ENCODE data around the gene WDR4.
"Not testable (repeated sequence)": the region's sequence is repeated elsewhere in the genome, so short reads cannot be mapped to it uniquely, and the experiment has no call there.

WDR4 gene

DNA sequence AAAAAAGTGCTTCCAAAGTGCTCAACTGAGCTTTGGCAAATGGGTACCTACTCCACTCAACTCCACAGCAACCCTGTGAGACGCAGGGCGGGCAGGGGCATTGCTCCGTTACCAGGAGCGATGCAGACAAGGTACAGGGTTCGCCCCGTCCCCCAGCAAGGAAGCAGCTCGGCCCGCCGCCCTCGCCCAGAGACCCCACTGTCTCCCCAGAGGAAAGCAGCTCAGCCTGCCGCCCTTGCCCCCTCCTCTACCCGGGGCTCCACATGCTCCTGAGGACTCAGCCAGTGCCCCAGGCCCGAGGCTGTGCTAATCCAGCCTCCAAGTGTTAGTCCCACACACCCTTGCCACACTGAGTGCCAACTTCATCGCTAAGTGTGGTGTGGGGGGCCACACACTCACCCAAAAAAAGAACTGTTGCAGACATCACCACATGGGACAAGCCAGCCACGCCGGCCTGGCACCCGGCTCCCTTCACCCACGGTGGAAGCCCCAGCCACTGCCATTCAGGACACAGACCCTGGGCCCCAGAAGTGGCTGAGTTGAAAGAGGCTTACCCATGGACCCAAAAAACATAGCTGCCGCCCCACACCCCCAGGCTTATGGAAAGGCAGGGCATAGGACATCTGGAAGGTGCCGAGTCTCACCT, 26.3 kb downstream of the WDR4 start:
- no peak for DNase-seq

DNA sequence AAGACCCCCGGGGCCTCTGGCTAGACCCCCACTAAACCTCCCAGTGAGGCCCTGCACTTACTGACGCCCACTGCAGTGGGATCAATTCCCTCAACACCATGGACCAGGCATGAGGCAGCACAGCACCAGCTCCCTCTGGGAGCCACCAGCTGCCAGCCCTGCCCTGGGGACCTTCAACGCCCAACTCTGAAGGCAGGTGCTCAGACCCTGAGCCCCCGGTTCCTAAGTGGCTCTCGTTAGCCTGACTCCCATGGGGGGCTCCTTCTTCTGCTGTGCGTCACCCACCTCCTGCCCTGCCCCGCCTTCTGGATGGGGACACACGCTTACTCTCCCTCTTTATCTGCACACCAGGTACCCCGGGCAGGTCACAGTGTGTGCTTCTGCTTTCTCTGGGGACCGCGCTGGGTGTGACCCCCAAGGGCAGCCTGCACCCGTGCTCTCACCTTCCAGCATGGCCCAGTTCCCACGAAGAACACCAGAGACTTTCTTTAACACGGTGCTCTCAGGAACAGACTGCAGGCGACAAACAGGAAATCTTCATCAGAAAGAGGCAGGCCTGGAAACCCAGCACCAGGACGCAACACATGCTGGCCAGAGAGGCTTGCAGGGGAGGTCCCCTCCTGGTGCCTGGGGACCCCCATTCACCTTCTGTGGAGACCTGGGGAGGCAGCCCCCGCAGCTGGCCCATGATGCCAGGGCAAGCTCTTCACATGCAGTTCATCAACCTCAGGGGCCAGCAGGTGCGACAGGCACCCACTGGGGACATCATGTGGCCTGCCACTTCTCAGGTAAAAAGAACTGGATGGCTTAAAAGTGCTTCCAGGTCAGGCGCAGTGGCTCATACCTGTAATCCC, 27.3 kb downstream of the WDR4 start:
- DNase-seq = no peak

DNA sequence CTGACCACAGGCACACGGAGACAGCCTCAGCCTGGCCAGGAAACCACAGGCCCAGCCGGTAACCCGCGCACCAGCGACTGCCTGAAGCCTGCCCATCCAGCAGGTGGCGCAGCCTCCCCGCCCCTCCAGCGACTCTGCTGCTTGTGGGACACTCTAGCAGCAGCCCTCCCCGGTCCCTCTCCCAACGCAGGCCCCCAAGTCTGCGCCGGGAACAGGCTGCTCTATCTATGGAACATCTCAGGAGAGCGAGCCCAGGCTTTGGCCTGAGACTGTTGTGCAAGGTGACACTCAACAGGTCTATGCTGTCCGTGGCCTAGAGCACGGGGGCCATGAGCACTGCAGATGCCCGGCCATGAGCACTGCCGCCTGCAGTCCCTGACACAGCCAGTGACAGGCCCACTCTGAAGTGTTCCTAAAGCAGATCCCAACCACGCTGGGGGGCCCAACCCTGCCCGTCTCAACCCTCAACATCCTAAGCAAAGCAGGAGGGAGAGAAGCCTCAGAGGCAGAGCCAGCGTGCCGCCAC, 28.4 kb downstream of the WDR4 start:
- DNase-seq = no peak

DNA sequence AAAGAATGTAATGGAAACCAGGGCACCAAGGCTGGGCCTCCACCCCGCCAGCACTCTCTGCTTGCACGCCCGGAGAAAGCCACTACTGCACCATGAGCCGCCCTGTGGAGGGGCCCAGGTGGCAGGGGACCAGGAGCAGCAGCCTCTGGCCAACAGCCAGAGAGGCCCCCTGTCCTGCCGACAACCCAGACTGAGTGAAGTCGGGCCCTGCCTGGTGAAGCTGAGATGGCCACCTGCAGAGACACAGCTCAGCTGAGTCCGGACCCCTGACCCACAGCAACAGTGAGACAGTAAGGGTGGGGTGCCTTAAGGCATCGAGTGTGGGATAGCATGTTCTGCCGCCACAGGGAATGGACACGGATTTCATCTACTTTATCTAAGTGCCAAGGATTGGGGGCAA, 28.9 kb downstream of the WDR4 start:
- no peak for DNase-seq

DNA sequence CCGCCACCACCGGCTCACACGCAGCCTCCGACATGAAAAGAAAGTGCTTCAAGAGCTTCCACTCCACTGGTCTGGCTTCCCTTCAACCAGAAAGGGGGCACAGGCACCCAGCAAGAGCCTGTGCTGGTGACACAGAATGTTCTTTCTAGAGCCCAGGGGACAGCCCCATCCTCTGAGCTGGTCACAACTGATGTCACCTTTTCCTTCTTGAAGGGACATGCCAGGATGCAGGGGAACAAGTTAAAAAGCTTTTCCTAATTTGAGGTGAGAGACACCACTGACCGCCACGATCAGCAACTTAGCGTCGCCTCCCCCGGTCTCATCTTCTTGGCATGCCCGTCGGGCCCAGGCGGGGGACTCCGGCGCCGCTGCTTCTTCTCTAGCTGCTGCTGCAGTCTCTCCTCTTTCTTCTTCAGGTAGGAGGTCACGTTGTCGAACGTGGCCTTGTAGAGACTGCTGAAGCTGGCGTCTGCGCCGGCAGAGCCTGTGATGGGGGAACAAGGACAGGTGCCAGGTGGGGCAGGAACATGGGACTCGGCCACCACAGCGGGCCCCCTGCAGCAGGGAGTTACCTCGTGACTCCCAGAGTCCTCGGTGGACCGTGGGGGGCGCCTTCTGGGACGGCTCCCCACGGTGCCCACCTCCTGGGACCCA, 29.5 kb downstream of the WDR4 start:
- no peak for DNase-seq

DNA sequence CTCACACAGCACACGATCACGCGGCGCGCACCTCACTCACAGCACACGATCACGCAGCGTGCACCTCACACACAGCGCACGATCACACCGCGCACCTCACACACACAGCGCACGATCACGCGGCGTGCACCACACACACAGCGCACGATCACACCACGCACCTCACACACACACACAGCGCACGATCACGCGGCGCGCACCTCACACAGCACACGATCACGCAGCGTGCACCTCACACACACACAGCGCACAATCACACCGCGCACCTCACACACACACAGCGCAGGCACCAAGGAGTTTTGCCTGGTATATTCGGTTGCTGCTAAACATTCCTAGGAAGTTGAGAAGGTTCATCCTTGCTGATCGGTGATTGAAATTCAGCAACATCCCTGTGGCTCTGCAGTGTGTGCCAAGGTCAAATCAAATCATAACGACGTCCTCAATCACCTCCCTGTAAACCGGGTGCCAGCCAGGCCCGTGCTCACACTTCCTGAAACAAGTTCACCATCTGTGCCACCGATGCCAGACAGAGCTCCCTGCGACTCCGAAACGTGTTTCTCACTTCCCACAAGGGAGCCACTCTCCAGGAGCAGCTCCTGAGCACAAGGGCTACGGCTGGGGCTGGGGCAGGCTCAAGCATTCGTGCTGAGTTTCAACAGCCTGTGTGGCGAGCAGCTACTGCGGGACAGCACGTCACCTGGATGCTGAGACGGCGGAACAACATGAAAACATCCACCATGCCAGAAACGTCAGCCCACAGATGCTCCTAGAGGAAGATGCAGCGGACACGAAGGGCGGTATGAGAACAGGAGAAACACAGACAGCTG, 30.2 kb downstream of the WDR4 start:
- DNase-seq = no peak

DNA sequence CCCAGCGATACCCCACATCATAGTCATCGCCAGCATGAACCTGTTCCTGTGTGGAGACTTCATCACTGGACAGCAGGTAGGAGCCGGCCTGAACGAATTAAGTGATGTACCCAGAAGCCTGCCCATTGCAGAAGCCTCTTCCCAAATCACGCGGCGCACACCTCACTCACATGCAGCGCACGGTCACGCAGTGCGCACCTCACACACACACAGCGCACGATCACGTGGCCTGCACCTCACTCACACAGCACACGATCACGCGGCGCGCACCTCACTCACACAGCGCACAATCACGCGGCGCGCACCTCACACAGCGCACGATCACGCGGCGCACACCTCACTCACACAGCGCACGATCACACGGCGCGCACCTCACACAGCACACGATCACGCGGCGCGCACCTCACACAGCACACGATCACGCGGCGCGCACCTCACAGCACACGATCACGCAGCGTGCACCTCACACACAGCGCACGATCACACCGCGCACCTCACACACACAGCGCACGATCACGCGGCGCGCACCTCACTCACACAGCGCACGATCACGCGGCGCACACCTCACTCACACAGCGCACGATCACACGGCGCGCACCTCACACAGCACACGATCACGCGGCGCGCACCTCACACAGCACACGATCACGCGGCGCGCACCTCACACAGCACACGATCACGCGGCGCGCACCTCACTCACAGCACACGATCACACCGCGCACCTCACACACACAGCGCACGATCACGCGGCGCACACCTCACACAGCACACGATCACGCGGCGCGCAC, 31.0 kb downstream of the WDR4 start:
- DNase-seq = not testable (repeated sequence)

DNA sequence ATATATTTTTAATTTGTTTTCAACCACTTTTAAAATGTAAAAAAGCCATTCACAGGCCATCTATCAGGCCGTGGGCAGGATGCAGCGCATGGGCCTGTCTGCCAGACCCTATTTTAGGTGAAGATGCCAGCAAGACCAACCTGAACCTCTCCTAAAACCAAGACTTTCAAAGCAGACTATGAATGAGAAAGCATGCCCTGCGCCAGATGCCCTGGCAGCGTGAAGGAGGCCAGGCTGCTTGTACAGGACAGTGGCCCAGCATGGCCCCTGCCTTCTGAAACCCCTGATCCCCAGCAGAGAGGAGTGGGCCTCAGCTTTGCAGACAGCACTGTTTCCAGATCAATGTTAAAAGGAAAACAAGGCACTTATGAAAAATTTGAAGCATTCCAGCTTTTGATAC, 31.6 kb downstream of the WDR4 start:
- DNase-seq = no peak

DNA sequence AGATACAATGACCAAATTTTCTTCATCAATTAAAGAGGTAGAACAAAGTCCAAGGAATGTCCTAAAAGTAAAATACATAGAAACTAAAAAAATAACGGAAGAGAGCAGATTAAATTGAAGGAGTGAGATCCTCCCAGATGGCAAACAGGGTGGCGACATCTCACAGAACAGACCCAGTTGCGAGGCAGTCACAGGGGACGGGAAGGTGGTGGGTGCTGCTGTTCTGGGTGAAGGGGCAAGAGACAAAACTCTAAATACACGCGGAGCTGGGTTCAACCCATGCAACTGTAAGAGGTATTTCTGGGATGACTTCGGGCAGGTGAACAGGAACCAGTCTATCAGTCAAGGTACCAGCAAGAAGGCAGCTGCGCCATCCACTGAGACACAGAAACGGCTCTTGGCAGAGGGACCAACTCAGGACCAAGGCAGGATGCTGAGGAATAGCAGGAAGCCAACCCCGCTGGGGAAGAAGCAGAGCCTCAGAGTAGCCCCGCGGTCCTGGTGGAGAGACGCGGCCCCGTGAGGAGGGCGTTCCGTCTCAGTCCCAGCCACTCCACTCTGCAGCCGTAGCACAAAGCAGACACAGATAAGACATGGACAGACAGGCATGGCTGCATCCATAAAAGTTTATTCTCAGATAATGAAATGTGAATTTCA, 32.2 kb downstream of the WDR4 start:
- DNase-seq = no peak

DNA sequence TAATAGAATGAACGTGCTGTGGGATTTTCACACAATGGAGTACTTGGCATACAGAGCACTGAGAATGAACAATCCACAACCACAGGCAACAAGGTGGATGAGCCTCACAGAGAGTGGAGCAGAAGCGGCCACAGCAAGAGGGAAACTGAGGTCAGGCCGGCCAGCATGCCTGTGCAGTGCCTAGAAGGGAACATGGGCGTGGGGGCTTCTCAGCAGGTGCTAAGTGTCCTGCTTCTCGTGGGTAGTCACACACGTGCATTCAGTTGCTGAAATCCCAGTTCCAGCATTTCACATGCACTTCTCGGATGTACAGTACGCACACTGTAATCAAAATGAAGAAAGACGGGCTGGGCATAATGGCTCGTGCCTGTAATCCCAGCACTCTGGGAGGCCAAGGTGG, 33.1 kb downstream of the WDR4 start:
- no peak for DNase-seq

DNA sequence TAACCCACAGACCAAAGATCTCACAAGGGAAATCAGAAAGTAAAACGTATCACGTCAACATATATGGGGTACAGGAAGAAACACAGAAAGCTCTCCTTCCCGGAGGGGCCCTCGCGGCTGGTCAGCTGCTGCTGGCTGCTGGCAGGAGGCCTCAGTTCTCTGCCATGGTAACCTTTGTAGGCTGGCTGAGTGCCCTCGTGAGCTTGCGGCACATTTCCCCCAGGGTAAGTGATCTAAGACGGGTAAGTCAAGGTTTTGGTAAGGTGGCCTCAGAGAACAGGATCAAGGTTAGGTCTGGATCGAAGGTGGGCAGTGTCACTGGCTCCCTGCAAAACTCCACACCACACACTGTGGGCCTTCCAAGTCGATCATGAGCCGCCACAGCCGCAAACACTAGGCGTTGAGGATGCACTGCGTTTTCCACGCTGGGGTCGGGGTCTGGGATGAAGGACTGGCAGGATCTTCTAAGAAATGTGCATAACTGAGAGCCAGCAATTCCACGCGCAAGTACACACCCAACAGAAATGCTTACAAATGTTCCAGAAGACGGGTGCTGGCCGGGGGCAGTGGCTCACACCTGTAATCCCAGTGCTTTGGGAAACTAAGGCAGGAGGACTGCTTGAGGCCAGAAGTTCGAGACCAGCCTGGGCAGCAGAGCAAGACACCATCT, 33.9 kb downstream of the WDR4 start:
- DNase-seq = peak in 9 of 14 donors; percentile 8 to 74 (median 34)

DNA sequence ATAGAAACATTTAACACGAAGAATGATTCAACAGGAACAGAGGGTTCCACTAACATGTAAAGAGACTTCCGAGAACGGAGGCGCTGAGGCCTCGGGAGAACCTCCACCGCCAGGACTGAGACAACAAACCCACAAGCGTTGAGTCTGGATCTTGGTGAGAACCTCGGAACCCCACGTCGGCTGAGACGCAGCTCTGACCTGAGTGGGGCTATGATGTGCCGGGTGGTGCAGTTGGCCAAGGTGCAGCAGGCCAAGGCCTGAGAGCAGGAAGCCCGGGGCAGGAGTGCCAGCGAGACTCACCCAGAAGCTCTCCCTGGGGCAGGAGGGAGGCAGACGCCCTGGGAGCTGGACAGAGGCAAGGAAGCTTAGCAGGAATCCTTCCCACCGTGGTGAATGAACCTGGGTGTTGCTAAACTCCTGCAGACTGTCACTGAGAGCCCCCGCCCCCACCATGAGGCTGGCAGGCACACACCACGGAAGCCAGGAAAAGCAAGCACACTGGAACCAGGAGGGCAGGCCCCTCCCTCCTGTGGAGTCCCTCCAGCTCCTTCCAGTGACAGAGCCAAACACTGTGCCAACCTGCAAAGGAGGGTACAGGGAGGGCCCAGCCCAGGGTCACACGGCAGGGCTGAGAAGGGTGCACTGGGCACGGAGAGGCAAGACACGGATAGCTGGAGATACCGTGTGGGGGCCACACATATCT, 34.8 kb downstream of the WDR4 start:
- peak in 9 of 14 donors; percentile 8 to 81 (median 40) for DNase-seq

DNA sequence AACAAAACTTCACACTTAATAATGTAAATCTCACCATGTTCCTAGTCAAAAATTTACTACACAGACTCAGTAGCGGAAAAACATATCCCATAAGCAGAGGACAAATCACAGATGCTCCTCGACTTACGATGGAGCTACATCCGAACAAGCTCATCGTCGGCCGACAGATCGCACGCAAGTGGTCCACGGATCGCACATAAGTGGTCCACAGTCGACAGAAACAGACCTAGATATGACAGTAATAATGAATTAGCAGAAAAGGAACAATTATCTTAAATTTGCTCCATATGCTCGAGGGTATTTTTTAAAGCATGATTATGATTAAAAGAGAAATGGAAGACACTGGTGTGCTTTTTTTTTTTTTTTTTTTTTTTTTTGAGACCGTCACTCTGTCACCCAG, 36.3 kb downstream of the WDR4 start:
- DNase-seq = no peak

DNA sequence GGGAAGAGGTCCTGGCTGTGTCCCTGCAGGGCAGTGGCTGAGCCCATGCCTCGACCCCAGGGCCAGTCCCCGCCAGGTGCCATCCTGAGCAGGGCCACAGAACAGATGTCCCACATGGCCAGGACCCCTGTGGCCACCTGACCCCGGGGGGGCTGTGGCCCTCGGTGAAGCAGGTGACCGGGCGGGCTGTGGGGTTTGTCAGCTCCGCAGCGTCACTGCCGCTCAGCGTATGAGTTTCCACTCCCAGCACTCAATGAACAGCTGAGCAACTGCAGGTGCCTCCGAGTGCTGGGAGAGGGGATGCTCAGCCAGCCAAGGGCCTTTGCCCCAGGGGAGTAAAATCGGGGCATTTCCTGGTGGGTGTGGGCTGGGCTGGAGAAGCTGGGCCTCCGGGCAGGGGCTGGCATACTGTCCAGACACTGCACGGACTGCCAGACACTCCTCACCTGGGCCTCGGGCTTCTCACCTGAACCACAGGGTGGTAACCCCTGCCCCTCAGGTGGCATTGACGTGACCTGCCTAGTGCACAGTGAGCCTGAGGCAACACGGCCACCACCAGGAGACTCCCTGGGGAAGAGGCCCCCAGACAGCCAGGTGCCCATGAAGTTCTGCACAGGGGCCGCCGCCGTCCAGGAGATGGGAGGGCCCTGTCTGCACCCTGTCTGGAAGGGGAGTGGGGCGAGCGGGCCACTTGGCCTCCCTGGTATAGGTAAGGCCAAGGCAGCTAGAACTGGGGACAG, 37.3 kb downstream of the WDR4 start:
- DNase-seq = not testable (repeated sequence)

DNA sequence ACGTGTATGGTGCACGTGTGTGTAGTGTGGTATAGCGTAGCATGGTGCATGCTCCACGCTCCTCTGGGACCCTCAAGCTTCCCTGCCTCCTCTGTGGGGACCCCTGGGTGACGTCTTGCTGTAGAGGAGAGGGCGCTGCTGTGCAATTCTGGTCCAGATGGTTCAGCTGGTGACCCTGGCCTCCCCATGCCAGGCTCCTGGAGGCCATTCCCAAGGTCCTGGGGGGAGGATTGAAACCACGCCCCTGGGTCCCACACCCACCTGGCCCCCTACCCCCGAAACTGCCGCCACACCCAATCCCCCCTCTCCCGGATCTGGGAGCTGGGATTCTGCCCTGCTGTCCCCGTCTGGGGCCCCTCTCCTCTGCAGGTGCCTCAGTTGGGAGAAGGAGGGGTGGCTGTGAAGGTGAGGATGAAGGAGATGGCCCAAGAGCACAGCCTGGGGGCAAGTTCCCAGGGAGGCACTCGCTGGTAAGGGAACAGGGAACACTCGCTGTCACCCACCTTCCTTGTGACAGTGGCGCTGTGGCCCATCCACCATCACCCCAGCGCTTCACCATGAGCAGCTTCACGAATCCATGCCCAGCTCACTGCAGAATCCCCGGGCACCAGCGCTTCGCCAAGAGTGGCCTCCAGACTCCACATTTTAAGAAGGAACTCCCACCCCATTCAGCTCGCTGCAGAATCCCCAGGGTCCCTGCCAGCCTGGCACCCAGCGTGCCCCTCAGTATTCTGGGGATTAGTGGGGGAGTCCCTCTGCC, 38.0 kb downstream of the WDR4 start:
- DNase-seq = no peak

DNA sequence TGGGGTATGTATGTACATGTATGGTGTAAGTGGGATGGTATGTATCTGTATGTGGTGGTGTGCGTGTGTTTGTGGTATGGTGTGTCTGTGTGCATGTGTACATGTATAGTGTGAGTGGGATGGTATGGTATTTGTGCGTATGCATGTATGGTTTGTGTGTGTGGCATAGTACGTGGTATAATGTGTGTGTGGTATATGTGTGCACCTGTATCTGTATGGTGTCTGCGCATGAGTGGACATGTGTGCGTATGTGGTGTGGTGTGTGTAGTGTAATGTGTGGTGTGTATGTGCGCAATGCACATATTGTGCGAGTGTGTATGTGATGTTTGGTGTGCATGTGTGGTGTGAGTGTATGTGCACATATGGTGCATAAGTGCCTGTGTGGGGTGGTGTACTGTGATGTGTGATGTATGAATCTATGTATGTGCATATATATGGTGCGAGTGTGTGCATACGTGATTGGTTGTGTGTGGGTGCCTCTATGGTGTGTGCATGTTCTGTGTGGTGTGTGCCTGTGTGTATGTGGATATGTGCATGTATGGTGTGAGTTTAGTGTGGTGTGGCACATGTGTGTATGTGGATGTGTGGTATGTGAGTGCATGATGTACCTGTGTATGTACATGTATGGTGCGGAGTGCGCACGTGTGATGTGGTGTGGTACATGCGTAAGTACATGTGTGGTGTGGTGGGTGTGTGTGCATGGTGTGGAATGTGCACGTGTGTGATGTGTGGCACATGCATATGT, 38.8 kb downstream of the WDR4 start:
- DNase-seq = no peak
